HepG2 (cell line): ENCODE data around the gene ZKSCAN4.

Experiments used
- HDAC6 ChIP-seq: fragments of 200-600 bp; sonication (generic); IDR thresholded peaks from 2 replicates; pipeline ENCODE4 v1.7.0; 2017; ENCODE audit warnings: mild to moderate bottlenecking, antibody characterized with exemption, low read length, low read depth
- KAT7 ChIP-seq: IDR thresholded peaks from 2 replicates; pipeline ENCODE4 v1.6.1; 2018; ENCODE audit warnings: borderline replicate concordance, missing compliant biosample characterization
- MAFK ChIP-seq, 2 experiments: IDR thresholded peaks in 1 of 2; conservative IDR thresholded peaks in 1 of 2; 2 replicates each; pipeline ENCODE4 v1.6.1; 2011; ENCODE audit warnings: improper control_type of control experiment in 2 of 2, low read length in 2 of 2
- NFATC3 ChIP-seq: sonication (generic); formaldehyde crosslinking; IDR thresholded peaks from 2 replicates; pipeline ENCODE4 v1.5.1; 2020; ENCODE audit warnings: mild to moderate bottlenecking, missing genetic modification reagents
- PCBP1 ChIP-seq: fragments of 200-400 bp; formaldehyde crosslinking; IDR thresholded peaks from 2 replicates; pipeline ENCODE4 v1.6.1; 2017; ENCODE audit warnings: mild to moderate bottlenecking, low read depth, low read length, borderline replicate concordance
- RARG ChIP-seq: sonication (generic); formaldehyde crosslinking; IDR thresholded peaks from 2 replicates; pipeline ENCODE4 v1.4.0; 2020; ENCODE audit warnings: low read depth, mild to moderate bottlenecking, missing genetic modification reagents
- SALL1 ChIP-seq: sonication (generic); formaldehyde crosslinking; IDR thresholded peaks from 2 replicates; pipeline ENCODE4 v1.8.0; 2022; ENCODE audit warnings: mild to moderate bottlenecking, missing genetic modification reagents
- ZNF44 ChIP-seq: sonication (generic); formaldehyde crosslinking; IDR thresholded peaks from 2 replicates; pipeline ENCODE4 v1.5.1; 2020; ENCODE audit warnings: mild to moderate bottlenecking, missing genetic modification reagents
- ZNF546 ChIP-seq: sonication (generic); formaldehyde crosslinking; conservative IDR thresholded peaks from 2 replicates; pipeline ENCODE4 v1.8.1; 2023; ENCODE audit warnings: mild to moderate bottlenecking, missing genetic modification reagents
- ZNF792 ChIP-seq: IDR thresholded peaks from 2 replicates; pipeline ENCODE4 v1.6.1; 2016
- TF ChIP-seq, protein P1 (sequence below): sonication (generic); formaldehyde crosslinking; IDR thresholded peaks from 2 replicates; pipeline ENCODE4 v1.8.0; 2022; ENCODE audit warnings: missing genetic modification reagents, mild to moderate bottlenecking, inconsistent platforms, borderline replicate concordance

GRCh38 chr6:28257042-28257441 is 5.0 kb upstream of the ZKSCAN4 start:
- TF ChIP-seq ZNF44 (CRISPR knock-in tag): no peak
- no peak for TF ChIP-seq SALL1
- no peak for TF ChIP-seq PCBP1
- no peak for TF ChIP-seq ZNF792 (CRISPR knock-in tag)
- no peak for TF ChIP-seq MAFK (conservative IDR thresholded peaks at IDR 0.05 in 1 of 2, IDR thresholded peaks at IDR 0.05 in 1 of 2; ENCODE audit: low read length in 2 of 2)
- no peak for TF ChIP-seq HDAC6
- no peak for TF ChIP-seq NFATC3 (CRISPR knock-in tag)
- TF ChIP-seq, protein P1, sequence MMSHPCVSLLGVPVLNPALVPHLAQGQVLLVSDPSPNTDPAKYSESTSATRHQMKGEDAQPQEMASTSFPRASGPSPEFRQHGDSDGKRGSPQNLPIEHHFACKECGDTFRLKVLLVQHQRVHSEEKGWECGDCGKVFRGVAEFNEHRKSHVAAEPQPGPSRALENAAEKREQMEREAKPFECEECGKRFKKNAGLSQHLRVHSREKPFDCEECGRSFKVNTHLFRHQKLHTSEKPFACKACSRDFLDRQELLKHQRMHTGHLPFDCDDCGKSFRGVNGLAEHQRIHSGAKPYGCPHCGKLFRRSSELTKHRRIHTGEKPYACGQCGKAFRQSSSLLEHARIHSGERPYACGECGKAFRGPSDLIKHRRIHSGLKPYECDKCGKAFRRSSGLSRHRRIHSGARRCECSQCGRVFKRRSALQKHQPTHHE (CRISPR knock-in tag): no peak
- no peak for TF ChIP-seq KAT7 (CRISPR knock-in tag)
- no peak for TF ChIP-seq ZNF546 (CRISPR knock-in tag)
- no peak for TF ChIP-seq RARG (CRISPR knock-in tag)
